Suprapubic skin (tissue), 4 donors: Measurements from ENCODE around the gene TLCD5. TPM values are rescaled to one million over a fixed set of nuclear protein-coding genes. Genes with fewer than 3 reads are reported as not detected.

Experiments used
- DNase-seq, 2 donors: peaks; one replicate each; pipeline ENCODE4 v3.0.0-alpha.2; 2019; ENCODE audit warnings: low spot score in 2 of 2
- H3K27ac ChIP-seq: fragments of 200-600 bp; sonication (generic); one replicate; pipeline ENCODE4 v1.5.1; 2019
- H3K27me3 ChIP-seq: fragments of 200-600 bp; sonication (generic); one replicate; pipeline ENCODE4 v1.5.1; 2019
- H3K36me3 ChIP-seq: fragments of 200-600 bp; sonication (generic); one replicate; pipeline ENCODE4 v1.5.1; 2019
- H3K4me1 ChIP-seq: fragments of 200-600 bp; sonication (generic); one replicate; pipeline ENCODE4 v1.5.1; 2019
- H3K4me3 ChIP-seq: fragments of 200-600 bp; sonication (generic); one replicate; pipeline ENCODE4 v1.5.1; 2019; ENCODE audit warnings: mild to moderate bottlenecking
- H3K9me3 ChIP-seq: fragments of 200-600 bp; sonication (generic); one replicate; pipeline ENCODE4 v1.5.1; 2019
- EP300 ChIP-seq: sonication (generic); formaldehyde crosslinking; IDR thresholded peaks from one replicate; pipeline ENCODE4 v1.6.1; 2017; ENCODE audit warnings: antibody characterized with exemption
- POLR2A ChIP-seq, 2 donors: fragments of 450-650 bp; IDR thresholded peaks; one replicate each; pipeline ENCODE4 v1.6.1; 2017; ENCODE audit warnings: antibody characterized with exemption in 2 of 2, mild to moderate bottlenecking in 2 of 2, moderate library complexity in 2 of 2
- POLR2AphosphoS5 ChIP-seq, 3 donors: sonication (generic); formaldehyde crosslinking; IDR thresholded peaks; one replicate each; pipeline ENCODE4 v1.6.1; 2017; ENCODE audit warnings: antibody characterized with exemption in 3 of 3
- WGBS: methylation state at CpG from one replicate; pipeline ENCODE4 v1.1.5; 2018; 5-methylcytosine and 5-hydroxymethylcytosine counted together
- total RNA-seq, 4 donors: library from RNA; depleted of rRNA; stranded (reverse); fragments of >200 nt; gene quantifications; one replicate each; pipeline ENCODE4 v1.1.0, GENCODE V29; 2016
- TF ChIP-seq, protein P1 (sequence below), 2 donors: fragments of 200-600 bp in 1 of 2; fragments of 450-650 bp in 1 of 2; sonication (generic) in 1 of 2; IDR thresholded peaks; one replicate each; pipeline ENCODE4 v1.5.1; 2016 to 2019; ENCODE audit warnings: antibody characterized with exemption in 2 of 2, mild to moderate bottlenecking in 1 of 2, moderate library complexity in 1 of 2

Gene TLCD5
- total RNA-seq, 4 donors from 2014 or later, result 0.83 to 2.3 (median 1.5) TPM

DNA sequence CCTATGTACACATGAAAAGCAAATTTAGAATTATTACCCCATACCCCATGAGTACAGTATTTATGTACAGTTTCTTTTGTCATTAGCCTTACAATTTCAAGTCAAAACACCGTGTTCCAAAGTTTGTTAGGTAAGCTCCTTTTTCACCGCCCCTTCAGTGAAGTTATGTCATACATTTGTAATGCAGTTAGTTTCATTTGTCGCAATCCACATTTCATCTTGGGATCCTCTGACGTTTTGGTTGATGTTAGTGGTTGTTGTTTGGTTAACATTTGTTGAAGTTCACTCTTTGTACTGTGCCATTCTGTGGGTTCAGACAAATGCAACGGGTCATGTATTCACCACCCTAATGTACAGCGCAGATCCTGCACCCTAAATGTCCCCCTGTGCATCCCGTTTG is 56.3 kb downstream of the TLCD5 start:
- TF ChIP-seq, protein P1, sequence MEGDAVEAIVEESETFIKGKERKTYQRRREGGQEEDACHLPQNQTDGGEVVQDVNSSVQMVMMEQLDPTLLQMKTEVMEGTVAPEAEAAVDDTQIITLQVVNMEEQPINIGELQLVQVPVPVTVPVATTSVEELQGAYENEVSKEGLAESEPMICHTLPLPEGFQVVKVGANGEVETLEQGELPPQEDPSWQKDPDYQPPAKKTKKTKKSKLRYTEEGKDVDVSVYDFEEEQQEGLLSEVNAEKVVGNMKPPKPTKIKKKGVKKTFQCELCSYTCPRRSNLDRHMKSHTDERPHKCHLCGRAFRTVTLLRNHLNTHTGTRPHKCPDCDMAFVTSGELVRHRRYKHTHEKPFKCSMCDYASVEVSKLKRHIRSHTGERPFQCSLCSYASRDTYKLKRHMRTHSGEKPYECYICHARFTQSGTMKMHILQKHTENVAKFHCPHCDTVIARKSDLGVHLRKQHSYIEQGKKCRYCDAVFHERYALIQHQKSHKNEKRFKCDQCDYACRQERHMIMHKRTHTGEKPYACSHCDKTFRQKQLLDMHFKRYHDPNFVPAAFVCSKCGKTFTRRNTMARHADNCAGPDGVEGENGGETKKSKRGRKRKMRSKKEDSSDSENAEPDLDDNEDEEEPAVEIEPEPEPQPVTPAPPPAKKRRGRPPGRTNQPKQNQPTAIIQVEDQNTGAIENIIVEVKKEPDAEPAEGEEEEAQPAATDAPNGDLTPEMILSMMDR (IDR thresholded peaks at IDR 0.05), result no peak
- TF ChIP-seq POLR2AphosphoS5 (IDR thresholded peaks at IDR 0.05), result no peak
- TF ChIP-seq EP300, result no peak
- TF ChIP-seq POLR2A (IDR thresholded peaks at IDR 0.05), result no peak
- no peak overlapping the region for H3K27ac ChIP-seq
- no peaks in the 10 kb centered on the region for H3K9me3 ChIP-seq
- no peak for DNase-seq
- H3K4me1 ChIP-seq, result peaks cover 53% of the 10 kb centered on the region
- no peaks in the 10 kb centered on the region for H3K36me3 ChIP-seq
- 81% methylated on average over 7 of the region's 7 CpGs for WGBS
- H3K27me3 ChIP-seq, result no peaks in the 10 kb centered on the region
- no peak overlapping the region for H3K4me3 ChIP-seq

Other genes starting within 250 kb of the TLCD5 start
- gene TRIM29, start 187.2 kb upstream of the TLCD5 start, total RNA-seq, result 1,000 to 10,000 TPM; 1,248 to 1,527 (median 1,455) TPM
- 10 to 100 TPM in 3 of 4 donors, 1 to 10 TPM in 1; 5.0 to 13.0 (median 10.8) TPM for gene OAF, start 114.3 kb upstream of the TLCD5 start, total RNA-seq
- gene POU2F3, start 85.2 kb upstream of the TLCD5 start, total RNA-seq, result 100 to 1,000 TPM in 2 of 4 donors, 10 to 100 TPM in 2; 58.2 to 219 (median 105) TPM
- 100 to 1,000 TPM; 107 to 222 (median 138) TPM for gene ARHGEF12, start 11.1 kb downstream of the TLCD5 start, total RNA-seq
- gene GRIK4, start 186.4 kb downstream of the TLCD5 start, total RNA-seq, result under 1 TPM in 1 of 4 donors, not detected in 3; 0.24 TPM